GM19023 (cell line): Measurements from ENCODE around the gene CFAP92.

Experiments
- ATAC-seq: cut with Tn5 transposase; IDR thresholded peaks from one replicate; pipeline ENCODE4 v1.9.1; 2021; ENCODE audit warnings: mild to moderate bottlenecking, moderate library complexity; ENCODE audit not compliant: unreplicated experiment

The CFAP92 gene

GRCh38 chr3:128992926-128993460 lies 883 bp downstream of the CFAP92 start:
- ATAC-seq: no peak

GRCh38 chr3:128991355-128991895 lies 2.5 kb downstream of the CFAP92 start:
- no peak for ATAC-seq

- ATAC-seq: no peak
These were observed 5.6 kb downstream of the CFAP92 start for GRCh38 chr3:128988286-128988685.

GRCh38 chr3:128987302-128988100 lies 6.4 kb downstream of the CFAP92 start:
- ATAC-seq: no peak

- ATAC-seq: no peak
These were observed 9.3 kb downstream of the CFAP92 start for GRCh38 chr3:128984596-128984995.

GRCh38 chr3:128983293-128984069 lies 10.4 kb downstream of the CFAP92 start:
- no peak for ATAC-seq

- no peak for ATAC-seq
These were observed 18.6 kb downstream of the CFAP92 start for GRCh38 chr3:128975276-128975675.

GRCh38 chr3:128973988-128974564 lies 19.8 kb downstream of the CFAP92 start:
- no peak for ATAC-seq

- ATAC-seq: no peak
These were observed 22.3 kb downstream of the CFAP92 start for GRCh38 chr3:128971421-128972100.

- no peak for ATAC-seq
These were observed 23.2 kb downstream of the CFAP92 start for GRCh38 chr3:128970740-128971047.

GRCh38 chr3:128969993-128970739 lies 23.7 kb downstream of the CFAP92 start:
- no peak for ATAC-seq

- ATAC-seq: no peak
These were observed 26.0 kb downstream of the CFAP92 start for GRCh38 chr3:128967748-128968355.

- no peak for ATAC-seq
These were observed 28.1 kb downstream of the CFAP92 start for GRCh38 chr3:128965818-128966217.

GRCh38 chr3:128965280-128965679 lies 28.6 kb downstream of the CFAP92 start:
- ATAC-seq: no peak

GRCh38 chr3:128956440-128956839 lies 37.4 kb downstream of the CFAP92 start:
- ATAC-seq: no peak

- no peak for ATAC-seq
These were observed 43.5 kb downstream of the CFAP92 start for GRCh38 chr3:128950223-128950938.

- no peak for ATAC-seq
These were observed 44.7 kb downstream of the CFAP92 start for GRCh38 chr3:128949158-128949557.

- no peak for ATAC-seq
These were observed 47.5 kb downstream of the CFAP92 start for GRCh38 chr3:128946411-128946810.

GRCh38 chr3:128945878-128946175 lies 48.0 kb downstream of the CFAP92 start:
- no peak for ATAC-seq
